ENCODE data around the gene DCP1B.

Gene DCP1B

DNA sequence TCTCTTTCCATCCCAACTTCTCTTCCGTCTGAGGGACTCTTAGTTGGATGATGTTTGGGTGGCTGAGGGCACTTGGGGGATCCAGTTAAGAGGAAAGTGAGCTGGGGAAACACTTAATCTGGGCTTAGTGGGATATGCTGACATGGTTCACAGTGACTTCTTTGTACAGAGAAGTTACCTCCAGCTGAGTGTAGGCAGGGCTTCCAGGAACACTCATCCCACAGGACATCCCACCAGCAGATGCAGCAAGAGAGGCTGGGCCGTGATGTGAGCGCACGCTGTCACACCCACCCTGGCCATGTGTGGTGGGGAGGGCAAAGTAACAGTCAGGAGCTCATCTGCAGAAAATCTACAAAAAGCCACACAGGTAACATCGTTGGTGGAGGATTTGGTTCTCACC lies 85.0 kb downstream of the DCP1B start:
- DNase-seq (ENCODE audit: low read depth), result no peak

DNA sequence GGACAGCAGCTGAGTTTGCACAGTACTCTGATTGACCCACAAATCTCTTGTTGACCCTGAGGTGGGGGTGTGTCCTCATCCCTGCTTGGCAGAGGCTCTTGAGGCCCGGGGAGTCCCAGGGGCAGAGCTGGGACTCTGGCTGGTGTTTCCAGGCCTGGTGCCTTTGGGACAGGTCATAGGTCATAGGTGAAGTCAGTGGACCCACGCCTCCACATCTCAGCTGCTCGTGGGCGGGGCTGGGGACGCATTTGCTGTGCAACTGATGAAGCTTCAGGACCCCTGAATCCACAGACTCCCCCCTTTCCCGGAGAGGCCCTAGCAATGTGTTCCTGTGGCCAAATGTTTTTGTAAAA lies 85.4 kb downstream of the DCP1B start:
- DNase-seq (ENCODE audit: low read depth), result no peak

DNA sequence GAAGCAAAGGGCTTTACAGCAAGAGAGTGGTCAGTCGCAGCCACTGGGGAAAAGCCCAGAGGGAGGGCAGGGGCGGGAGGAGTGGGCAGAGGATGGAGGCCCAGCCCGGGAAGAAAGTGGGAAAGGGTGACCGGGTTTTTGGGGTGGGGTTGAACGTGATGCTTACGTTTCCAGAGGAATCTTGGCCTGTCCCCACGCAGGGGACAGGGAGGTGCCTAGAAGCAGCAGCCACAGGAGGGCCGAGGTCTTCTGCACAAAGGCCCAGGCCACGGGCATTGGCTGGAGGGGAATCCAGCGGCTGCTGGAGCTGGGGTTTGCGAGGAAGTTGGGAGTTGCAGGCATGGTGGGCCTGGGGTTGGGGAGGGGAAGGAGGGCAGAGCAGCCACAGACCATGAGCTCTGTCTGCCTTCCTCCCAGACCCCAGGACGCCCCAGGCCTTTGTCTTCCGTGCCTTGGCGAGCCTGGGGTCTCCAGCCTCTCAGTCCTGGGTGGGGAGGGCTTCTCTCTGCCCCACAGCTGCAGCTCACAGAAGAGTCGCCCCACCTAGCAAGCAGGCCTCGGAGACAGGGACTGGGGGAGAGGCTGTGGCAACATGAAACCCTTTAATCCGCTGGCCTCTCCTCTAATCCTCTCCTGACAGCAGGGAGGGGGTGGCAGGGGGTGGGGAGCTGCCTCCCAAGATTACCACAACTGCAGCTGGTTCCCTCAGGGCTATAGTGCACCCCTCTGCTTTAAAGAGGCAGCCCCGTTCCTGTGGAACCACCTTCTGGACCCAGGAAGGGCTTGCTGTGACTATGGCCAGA lies 86.0 kb downstream of the DCP1B start, which contains the start of gene CACNA2D4:
TSS of gene CACNA2D4 (minus strand) at position 572 of the 803 bp plus-strand sequence. CDS start at position 393, 179 bp downstream.
- DNase-seq (ENCODE audit: low read depth), result no peak

DNA sequence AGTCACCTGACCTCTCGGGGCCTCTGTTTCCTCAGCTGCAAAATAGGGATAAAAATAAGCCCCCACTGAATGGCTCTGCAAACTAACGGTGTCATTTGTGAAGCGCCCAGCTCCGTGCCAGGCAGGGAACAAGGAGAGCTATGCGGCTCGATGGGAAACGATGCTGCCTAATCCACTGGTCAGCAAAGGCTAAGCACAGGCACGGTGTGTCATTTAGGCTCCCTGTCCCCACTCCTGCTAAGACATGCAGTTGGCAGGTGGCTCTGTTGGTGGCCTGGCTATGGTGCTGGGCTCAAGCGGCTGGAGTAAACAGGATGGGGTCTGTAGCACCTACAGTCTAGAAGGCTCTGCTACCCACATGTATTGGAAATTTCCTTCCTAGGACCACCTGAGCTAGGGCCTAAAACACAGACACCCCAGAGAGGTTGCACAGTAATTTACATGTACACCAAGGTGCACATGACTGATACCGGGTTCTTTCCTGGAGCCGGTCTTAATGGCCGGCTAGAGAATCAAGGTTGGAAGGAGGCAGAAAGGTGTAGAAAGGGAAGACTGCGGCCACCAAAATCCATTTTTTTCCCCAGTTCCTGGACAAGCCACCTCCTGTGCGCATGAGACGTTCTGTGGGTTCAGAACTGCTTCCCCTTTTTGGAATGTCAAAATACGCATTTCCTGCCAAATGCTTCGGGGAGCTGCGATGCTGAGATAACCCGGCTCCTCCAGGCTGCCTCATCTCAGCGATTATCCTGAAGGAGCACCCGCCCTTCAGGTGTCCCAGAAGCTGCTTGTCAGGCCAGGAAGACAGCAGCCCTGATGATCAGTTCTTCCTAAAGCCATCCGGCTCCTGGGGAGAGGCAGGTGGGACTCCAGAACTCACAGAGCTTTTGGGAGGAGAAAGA lies 86.8 kb downstream of the DCP1B start:
- no peak for DNase-seq (ENCODE audit: low read depth)

DNA sequence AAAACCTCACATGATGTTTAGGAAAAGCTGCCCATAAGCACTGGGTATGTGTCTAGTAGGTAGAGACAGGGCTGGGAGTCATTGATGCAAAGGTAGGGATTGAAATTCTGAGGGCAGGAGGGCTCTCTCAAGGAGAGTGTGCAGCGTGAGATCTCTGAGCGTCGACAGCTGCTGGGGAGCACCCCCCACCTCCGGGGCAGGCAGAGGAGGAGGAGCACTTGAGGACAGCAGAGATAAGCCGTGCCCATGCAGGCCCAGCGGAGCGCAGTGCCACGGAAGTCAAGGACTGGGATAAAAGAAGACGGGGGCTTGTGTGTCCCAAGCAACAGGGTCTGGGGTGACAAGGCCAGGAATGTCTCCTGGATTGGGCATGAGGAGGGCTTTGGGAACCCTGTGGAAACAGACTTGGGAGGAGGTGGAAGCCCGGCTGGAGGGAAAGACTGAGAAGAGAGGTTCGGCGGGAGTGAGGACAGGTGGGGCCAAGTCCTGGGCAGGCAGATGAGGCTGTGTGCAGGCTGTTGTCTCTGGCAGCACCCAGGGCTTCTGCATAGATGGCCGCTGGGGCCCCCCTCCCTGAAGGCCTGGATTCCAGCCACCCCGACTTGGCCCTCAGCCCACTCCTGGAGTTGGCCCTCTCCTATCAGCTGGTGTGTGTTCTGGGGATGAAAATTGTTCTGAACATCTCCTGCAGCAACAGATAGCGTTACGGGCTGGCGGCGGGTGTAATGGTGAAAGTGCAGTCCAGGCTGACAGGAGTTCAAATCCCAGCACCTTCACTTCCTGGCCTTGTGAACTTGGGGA lies 87.7 kb downstream of the DCP1B start:
- DNase-seq (ENCODE audit: low read depth), result no peak

DNA sequence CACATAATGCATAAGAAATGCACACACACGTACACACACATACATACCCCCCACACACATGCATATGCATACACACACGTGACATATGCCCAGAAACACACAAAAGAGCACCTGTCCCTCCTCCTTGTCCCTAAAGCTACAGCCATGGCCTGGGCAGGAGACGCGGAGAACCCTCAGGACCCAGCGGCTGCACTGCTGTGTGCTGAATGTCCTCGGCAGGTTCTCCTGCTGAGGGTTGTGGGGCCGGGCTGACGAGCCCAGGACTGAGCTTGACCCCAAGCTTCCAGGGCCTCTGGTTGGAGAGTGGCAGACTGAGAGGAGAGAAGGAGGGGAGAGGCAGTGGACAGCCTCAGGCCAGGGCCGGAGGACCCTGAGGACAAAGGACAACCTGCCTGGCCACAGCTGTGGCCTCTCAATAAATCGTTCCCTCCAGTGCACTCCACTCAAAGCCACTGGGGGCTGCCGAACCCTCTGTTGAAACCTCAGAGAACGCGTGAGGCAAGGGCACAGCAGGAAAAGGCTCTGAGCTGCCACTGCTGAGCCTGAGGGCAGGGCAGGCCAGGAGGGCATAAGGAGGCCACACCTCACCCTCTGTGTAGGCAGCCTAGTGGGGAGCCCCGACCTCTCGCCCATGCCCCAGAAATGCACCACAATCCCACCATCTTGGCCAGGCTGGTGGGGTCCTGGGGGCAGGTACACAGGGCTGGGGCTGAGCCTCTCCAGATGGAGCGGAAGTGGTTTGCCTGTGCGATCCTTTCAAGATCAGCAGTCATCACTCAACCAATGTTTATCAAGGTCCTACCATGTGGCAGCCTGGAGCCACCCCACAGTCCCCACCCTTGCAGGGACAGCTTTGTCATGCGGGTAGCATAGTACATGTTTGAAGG lies 88.9 kb downstream of the DCP1B start:
- DNase-seq (ENCODE audit: low read depth), result no peak

DNA sequence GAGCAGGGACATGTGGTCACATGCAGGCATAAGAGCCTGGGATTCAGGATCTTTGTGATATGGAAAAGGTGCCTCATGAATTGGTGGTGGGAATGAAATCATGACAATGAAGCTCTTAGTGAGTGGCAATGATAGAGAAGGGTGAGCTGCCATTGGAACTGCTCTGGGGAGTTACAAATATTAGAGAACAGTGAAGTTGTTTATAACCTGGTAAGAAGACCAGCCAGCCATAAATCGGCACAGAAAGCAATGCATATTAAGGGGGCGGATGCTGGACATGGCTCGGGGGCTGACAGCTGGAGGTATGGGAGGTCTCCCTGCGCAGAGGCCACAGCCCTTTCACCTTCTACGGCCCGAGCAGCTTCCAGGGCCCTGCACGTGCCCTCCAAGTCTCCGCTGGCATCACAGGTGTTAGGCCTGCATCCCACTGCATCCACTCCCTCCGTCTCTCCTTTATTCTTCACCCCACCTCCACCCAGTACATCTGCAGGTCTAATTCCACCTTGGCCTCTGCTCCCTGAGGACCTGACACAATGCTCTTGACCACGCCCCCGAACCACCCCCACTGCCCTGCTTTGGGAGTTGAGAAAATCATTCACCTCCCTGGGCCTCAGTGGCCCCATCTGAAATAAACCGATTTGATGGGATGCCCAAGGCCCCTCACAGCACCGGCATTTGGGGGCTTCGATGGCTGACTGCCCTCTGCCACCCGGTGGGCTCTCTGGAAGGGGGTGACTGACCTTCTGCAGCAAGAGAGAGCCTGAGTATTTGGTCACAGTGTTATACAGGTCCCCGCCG lies 89.9 kb downstream of the DCP1B start:
- no peak for DNase-seq (ENCODE audit: low read depth)

DNA sequence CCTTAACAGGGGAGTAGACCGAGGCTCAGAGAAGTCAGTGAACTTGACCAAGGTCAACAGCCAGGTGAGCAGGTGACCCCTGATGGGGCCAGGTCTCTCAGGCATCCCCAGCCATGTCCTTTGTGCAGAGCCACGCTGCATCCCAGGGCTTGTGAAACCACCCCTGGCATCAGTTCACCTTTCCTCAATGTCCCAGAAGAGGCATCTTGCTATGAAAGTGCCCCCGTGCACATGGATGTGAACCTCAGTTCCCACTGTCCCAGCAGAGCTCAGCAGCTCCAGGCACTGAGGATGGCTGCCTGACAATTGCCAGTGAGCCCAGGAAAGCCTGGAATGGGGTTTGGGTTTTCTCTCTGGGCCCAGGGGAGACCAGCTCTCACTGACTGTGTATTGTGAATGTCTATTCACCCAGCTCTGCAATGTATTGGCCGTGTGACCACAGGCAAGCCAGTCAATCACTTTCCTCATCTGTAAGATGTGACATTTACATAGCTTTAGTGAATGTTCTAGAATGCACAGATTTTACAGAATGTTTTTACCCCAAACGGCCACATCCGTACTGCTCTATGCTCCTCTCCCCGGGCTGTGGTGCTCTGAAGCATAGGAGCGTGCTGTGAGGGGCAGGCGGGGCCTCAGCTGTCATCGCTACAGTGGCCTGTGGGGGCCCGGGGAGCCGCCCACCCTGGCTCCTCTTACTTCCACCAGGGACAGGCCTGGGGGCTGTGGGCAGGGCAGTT lies 90.7 kb downstream of the DCP1B start:
- DNase-seq (ENCODE audit: low read depth), result no peak

DNA sequence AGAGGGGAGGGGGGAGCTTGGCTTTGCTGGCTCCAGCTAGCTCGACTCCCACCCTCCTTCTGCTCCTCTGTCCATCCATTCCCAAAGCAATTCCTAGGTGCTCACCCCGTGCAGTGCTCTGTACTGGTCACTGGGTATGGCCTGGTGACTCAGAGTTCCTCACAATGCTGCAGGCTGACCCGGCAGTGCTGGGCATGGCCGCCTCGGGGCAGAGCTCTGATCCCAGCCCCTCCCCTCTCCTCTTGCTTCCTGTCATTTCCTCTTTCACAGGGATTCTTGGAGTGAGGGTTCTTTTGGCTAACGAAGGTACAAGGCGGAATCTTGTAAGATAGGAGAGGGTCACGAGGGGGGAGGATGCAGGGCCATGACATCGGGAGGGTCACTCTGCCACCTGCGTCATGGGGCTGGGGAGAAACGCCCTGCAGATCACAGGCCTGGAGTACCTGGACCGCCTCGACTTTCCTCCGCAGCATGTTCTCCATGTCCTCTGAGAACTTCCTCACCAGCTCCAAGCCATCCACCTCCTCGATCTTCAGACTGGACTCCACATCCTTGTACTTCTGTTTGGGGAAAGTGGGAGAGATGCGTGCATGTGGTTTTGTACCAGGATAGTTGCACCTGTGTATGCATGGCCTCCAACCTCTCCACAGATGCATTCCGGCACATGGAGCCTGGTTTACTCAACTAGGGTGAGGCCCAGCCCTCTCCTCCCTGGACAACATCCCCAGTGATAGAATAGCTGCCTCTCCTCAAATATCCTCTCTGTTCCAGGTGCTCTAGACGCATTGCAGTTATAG lies 91.5 kb downstream of the DCP1B start:
- no peak for DNase-seq (ENCODE audit: low read depth)

DNA sequence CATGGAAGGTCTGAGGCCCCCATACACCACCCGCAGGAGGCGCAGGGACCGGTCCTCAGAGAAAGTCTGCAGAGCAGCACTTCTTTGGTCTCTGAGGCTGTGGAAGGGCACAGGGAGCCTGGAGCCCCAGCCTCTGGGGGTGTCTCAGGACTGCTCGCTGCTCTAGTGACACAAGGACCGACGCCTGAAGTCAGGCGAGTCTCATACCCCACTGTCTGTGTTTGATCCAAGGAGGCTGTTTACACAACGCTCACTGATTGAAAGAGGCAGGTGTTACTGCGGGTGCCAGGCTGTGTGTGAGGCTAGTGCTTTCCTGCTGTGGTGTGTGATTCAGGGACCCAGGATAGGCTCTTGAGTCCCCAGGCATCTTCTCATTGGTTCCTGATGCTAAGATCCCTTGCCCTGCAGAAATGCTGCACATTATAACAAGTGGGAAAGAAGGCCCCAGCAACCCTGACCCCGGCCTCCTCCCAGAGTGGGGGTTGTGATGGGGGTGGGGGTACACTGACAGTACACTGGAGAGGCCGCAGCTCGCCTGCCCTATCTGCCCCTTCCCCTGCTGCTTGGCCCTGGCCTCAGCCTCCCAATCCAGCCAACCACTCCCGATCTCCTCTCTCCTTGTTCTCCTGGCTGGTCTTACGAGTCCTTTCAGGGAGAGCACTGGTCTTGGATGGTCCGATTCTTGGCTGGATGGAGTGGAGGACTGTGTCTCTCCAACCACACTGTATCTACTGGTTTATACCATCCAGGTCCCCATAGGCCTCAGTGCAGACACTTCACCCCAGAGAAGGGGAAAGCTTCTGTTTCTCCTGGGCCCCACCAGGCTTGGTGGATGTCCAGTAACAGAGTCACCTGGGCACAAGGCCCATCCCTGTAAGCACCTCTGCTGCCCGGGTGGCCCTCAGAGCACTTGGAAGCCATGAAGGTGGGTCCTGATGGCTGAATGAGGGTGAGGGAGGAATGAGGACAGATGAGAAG lies 92.4 kb downstream of the DCP1B start:
- no peak for DNase-seq (ENCODE audit: low read depth)

DNA sequence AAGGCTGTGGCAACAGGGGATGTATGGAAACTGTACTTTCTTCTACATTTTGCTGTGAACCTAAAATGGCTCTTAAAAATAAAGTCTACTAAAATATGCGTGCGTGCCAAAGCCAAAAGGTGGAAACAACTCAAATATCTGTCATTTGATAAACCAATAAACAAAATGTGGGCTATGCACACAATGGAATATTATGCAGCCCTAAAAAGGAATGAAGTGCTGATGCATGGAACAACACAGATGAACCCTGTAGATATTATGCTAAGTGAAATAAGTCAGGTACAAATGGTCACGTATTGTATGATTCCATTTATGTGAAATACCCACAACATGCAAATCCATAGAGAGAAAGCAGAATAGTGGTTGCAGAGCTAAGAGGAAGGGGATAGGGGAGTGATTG lies 93.8 kb downstream of the DCP1B start:
- DNase-seq (ENCODE audit: low read depth), result no peak

DNA sequence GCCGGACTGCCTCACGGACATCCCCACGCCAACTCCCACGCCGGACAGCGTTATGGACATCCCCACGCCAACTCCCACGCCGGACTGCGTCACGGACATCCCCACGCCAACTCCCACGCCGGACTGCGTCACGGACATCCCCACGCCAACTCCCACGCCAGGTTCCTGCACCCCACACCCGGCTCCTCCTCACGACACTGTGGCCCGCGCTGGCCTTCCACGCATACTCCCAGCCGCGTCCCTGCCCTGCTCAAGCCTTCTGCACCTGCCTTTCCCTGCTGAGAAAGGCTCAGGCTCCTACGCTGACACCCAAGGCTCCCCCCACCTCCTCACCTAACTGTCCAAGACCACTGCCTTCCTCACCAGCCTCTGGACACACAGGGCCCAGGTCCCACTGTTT lies 95.5 kb downstream of the DCP1B start:
- no peak for DNase-seq (ENCODE audit: low read depth)

DNA sequence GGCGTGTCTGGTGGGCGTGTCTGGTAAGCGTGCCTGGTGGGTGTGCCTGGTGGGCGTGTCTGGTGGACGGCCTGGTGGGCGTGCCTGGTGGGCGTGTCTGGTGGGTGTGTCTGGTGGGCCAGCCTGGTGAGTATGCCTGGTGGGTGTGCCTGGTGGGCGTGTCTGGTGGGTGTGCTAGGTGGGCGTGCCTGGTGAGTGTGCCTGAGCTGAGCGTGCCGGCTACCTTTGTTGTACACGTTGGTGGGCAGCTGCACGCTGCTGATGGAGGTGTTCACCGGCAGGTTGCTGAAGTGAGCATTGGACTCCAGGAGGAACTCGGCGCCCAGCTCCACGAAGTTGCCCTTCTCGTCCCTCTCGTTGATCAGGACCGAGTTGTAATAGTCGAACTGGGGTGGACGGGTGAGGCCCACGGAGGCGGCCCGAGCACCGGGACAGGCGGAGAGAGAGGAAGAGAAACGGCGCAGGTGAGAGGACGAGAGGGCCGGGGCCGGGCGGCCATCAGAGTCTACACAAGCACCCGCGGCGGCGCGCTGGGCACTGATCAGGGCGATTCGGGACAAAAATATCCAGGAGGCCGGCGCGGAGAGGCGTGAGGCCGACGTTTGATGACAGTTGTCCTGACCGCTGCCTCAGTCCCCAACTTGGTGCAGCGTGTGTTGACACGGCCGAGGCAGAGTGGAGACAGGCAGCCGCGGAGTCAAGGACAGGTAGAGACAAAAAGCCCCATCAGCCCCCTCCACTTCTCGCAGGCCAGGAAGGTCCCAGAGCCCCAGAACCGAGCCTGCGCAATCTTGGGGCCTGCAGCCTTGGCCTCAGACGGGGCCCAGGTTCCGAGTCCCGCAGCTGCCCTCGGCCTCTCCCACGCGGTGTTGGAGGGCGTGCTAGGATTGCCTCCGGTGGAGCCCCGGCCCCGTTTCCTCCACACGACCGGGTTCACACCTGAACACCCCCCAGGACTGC lies 96.3 kb downstream of the DCP1B start:
- no peak for DNase-seq (ENCODE audit: low read depth)

DNA sequence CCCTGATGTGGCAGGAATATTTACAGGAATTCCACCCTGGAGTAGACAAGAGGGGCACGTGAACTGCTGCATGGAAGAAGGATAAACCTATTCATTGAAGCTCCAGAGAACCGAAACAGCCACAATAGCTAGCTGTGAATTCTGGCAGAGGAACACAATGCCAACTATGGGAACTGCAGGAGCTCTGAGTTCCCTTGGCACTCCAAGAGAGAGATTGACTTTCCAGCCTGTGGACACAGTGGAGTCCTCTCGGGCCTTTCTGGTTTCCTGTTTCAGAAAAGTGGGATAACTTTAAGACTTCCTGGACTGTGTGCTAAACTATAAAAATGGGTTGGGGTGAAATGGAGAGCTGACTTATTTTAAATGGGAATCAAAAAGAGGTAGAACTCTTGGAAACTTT lies 97.7 kb downstream of the DCP1B start:
- no peak for DNase-seq (ENCODE audit: low read depth)

DNA sequence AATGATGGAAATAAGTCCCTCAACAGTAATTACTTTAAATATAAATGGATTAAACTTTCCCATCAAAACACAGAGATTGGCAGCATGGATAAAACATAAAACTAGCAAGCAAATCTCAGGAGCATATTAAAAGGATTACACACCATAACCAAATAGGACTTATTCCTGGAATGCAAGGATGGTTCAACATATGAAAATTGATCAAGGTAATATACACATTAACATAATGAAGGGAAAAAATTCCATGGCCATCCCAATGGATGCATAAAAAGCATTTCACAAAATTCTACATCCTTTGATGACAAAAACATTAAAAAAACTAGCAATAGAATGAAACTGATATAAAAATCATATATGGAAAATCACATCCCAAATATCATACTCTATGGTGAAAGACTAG lies 99.4 kb downstream of the DCP1B start:
- no peak for DNase-seq (ENCODE audit: low read depth)

DNA sequence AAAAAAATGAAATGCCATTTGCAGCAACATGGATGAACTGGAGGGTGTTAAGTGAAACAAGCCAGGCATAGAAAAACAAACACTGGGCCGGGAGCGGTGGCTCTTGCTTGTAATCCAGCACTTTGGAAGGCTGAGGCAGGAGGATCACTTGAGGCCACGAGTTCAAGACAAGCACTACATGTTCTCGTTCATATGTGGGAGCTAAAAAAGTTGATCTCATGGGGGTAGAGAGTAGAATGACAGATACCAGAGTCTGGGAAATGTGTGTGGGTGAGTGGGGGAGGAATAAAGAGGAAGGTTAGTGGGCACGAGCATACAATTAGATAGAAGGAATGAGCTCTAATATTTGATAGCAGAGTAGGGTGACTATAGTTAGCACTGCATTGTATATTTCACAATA lies 107.3 kb downstream of the DCP1B start:
- DNase-seq (ENCODE audit: low read depth), result no peak
